Vagina (tissue), 2 donors: ENCODE results near the gene MAD1L1. TPM values are rescaled to one million over a fixed set of nuclear protein-coding genes. Genes with fewer than 3 reads are reported as not detected.

Experiments used
- DNase-seq, 2 donors: peaks; one replicate each; pipeline ENCODE4 v3.0.0-alpha.2; 2017; ENCODE audit errors: extremely low spot score in 2 of 2
- H3K27ac ChIP-seq: fragments of 200-600 bp; sonication (generic); one replicate; pipeline ENCODE4 v1.5.1; 2019
- H3K27me3 ChIP-seq: fragments of 200-600 bp; sonication (generic); one replicate; pipeline ENCODE4 v1.5.1; 2019
- H3K36me3 ChIP-seq, 2 donors: fragments of 200-600 bp; sonication (generic); one replicate each; pipeline ENCODE4 v1.5.1; 2017 to 2019
- H3K4me1 ChIP-seq: fragments of 200-600 bp; sonication (generic); one replicate; pipeline ENCODE4 v1.5.1; 2019
- H3K4me3 ChIP-seq, 2 donors: fragments of 200-600 bp; sonication (generic); 1 replicate in 1 of 2; 2 replicates in 1 of 2; pipeline ENCODE4 v1.5.1; 2016 to 2019
- H3K9me3 ChIP-seq: fragments of 200-600 bp; sonication (generic); one replicate; pipeline ENCODE4 v1.5.1; 2019
- POLR2A ChIP-seq, 2 donors: fragments of 450-650 bp; IDR thresholded peaks; one replicate each; pipeline ENCODE4 v1.6.1; 2017; ENCODE audit warnings: antibody characterized with exemption in 2 of 2, mild to moderate bottlenecking in 2 of 2, moderate library complexity in 2 of 2
- POLR2AphosphoS5 ChIP-seq, 2 donors: sonication (generic); formaldehyde crosslinking; IDR thresholded peaks; one replicate each; pipeline ENCODE4 v1.9.0; 2017; ENCODE audit warnings: antibody characterized with exemption in 2 of 2, mild to moderate bottlenecking in 2 of 2, low read depth in 1 of 2; ENCODE audit not compliant: insufficient read depth in 1 of 2
- intact Hi-C: fragments of 100-400 bp; cut with DNase I; formaldehyde crosslinking; loops from one replicate; pipeline ENCODE4 v1.15.1; 2023
- total RNA-seq: library from RNA; depleted of rRNA; stranded (reverse); fragments of >200 nt; gene quantifications from one replicate; pipeline ENCODE4 v1.2.3, GENCODE V29; 2016
- TF ChIP-seq, protein P1 (sequence below), 3 experiments: fragments of 450-650 bp in 2 of 3; fragments of 200-600 bp in 1 of 3; sonication (generic) in 1 of 3; IDR thresholded peaks; one replicate each; pipeline ENCODE4 v1.5.1; 2017 to 2019; ENCODE audit warnings: antibody characterized with exemption in 3 of 3, mild to moderate bottlenecking in 2 of 3, moderate library complexity in 2 of 3

The MAD1L1 gene
- total RNA-seq, 1 donor from 2014 or later: 62.4 TPM

DNA sequence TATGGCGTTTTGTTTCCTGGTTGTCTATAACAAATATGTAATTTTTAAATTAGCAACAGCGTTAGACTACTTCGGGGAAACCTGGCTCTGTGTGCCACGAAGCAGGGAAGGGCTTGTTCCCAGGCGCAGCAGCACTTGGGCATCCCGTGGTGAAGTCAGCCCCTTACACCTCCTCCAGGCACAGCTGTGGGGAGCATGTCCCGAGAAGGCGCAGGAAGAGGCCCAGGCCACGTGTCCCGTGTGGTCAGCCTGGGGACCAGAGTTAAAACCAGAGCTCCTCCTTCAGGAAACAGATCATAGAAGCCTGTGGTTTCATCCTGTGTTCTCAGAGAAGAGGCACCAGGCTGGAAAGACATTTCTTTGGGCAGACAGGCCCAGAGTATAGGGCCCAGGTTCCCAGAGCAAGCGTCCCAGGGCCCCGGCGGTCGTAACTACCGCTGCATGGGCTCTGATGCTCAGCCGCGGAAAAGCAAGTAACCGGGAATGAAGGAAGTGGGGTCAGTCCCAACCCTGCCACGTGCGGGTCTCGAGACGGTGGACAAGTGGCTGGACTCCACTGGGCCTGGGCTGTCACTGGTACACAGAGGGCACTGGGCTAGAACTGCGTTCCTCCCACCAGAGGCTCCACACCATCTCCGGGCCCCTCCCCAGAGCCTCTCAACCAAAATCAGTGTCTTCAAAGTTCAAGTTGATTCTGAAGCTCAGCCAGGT, 16.4 kb upstream of the MAD1L1 start:
- Histone ChIP-seq H3K27me3 (no peaks in the 10 kb centered on the region), H3K9me3 (no peaks in the 10 kb centered on the region), H3K27ac (peak overlapping the region; percentile 73), H3K4me3 (no peak overlapping the region), H3K36me3 (no peaks in the 10 kb centered on the region), H3K4me1 (peaks cover 12% of the 10 kb centered on the region)
- TF ChIP-seq, protein P1, sequence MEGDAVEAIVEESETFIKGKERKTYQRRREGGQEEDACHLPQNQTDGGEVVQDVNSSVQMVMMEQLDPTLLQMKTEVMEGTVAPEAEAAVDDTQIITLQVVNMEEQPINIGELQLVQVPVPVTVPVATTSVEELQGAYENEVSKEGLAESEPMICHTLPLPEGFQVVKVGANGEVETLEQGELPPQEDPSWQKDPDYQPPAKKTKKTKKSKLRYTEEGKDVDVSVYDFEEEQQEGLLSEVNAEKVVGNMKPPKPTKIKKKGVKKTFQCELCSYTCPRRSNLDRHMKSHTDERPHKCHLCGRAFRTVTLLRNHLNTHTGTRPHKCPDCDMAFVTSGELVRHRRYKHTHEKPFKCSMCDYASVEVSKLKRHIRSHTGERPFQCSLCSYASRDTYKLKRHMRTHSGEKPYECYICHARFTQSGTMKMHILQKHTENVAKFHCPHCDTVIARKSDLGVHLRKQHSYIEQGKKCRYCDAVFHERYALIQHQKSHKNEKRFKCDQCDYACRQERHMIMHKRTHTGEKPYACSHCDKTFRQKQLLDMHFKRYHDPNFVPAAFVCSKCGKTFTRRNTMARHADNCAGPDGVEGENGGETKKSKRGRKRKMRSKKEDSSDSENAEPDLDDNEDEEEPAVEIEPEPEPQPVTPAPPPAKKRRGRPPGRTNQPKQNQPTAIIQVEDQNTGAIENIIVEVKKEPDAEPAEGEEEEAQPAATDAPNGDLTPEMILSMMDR (IDR thresholded peaks at IDR 0.05): no peak
- peak in 1 of 2 donors; percentile 34 for TF ChIP-seq POLR2AphosphoS5 (IDR thresholded peaks at IDR 0.05; ENCODE audit: insufficient read depth in 1 of 2, low read depth in 1 of 2)
- intact Hi-C loops: no loop called here
- no peak for DNase-seq

DNA sequence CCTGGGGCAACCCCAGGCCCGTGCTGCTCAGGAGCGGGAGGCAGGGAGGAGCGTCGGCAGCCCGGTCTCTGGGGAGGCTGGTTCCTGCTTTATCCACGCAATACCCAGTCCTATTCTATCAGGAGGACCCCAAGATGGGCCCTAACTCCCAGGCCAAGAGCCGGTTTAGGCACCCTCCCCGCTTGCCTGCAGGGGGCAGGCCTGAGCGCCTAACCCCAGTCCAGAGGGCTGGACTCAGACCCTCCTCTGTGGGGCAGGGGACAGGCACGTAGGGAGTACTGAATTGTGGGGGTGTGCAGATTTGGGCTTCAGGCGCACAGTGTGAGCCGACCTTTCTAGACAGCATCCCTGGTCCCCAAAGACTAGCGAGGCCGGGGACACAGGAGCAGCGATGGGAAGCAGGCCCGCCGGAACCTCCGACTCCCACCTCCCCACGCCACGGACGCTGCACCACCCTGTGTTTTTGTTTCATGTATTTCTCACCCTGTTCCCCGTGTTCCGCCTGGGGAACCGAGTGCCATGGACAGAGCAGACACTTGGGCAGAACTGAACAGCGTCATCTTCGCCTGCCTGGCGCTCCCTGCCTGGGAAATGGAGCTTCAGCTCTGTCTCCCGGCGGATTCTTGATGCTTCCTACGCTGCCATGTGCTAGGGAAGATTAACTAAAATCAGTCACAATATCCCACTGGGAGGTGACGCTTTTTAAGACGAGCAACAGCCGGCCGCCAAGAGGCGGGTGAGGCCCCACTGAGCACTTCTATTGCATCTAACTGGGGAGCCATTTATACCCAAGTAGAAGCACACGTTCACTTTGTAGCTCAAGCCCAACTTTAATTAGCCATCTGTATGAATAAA, 14.6 kb upstream of the MAD1L1 start:
- no peak overlapping the region for H3K4me3 ChIP-seq
- TF ChIP-seq, protein P1 (IDR thresholded peaks at IDR 0.05): peak in 1 of 3 experiments; percentile 25
- no peak for TF ChIP-seq POLR2A (IDR thresholded peaks at IDR 0.05)
- no peak overlapping the region for H3K27ac ChIP-seq
- DNase-seq: no peak
- H3K36me3 ChIP-seq: no peaks in the 10 kb centered on the region
- no peaks in the 10 kb centered on the region for H3K9me3 ChIP-seq
- no peaks in the 10 kb centered on the region for H3K27me3 ChIP-seq
- intact Hi-C loops: no loop called here
- H3K4me1 ChIP-seq: peaks cover 18% of the 10 kb centered on the region

DNA sequence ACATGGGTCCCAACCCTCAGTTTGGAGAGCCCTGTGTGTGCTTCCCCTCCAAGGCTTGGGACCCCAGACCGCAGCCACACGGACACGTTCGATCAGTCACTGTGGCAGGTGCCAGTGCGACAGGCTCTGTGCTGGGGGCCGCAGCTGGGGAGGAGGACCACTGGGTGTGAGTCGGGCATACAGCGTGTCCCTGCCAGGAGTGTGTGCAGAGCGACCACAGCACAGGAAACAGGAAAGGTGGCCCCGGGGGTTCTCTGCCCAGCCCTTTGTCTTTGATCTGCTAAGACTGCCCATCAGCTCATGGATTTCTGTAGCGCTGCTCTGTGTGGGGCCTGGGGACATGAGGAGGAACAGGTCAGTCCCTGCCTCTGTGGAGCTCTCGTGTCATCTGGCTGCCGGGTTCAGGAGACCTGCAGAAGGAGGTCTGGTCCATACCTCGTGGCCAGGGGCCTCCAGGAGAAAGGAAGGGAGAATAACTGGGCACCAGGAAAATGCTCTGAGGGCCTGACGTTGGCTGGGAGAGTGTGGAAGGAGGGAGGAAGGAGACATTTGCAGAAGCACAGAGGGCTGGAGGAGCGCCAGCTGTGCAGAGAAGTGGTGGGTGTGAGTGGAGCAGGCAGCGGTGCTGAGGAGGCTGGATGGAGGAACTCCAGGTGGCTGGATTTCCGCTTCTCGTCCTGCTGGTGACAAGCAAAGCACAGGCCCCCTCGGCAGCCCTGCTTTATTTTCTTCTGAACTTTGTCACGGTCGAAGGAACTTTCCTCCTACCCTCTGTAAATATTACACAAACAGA, 13.3 kb upstream of the MAD1L1 start:
- Histone ChIP-seq H3K27me3 (no peaks in the 10 kb centered on the region), H3K36me3 (no peaks in the 10 kb centered on the region), H3K27ac (no peak overlapping the region), H3K9me3 (no peaks in the 10 kb centered on the region), H3K4me1 (peaks cover 27% of the 10 kb centered on the region), H3K4me3 (no peak overlapping the region)
- intact Hi-C loops: no loop called here
- no peak for DNase-seq
- TF ChIP-seq POLR2A (IDR thresholded peaks at IDR 0.05): no peak
- TF ChIP-seq POLR2AphosphoS5 (IDR thresholded peaks at IDR 0.05; ENCODE audit: insufficient read depth in 1 of 2, low read depth in 1 of 2): no peak
- TF ChIP-seq, protein P1 (IDR thresholded peaks at IDR 0.05): no peak

DNA sequence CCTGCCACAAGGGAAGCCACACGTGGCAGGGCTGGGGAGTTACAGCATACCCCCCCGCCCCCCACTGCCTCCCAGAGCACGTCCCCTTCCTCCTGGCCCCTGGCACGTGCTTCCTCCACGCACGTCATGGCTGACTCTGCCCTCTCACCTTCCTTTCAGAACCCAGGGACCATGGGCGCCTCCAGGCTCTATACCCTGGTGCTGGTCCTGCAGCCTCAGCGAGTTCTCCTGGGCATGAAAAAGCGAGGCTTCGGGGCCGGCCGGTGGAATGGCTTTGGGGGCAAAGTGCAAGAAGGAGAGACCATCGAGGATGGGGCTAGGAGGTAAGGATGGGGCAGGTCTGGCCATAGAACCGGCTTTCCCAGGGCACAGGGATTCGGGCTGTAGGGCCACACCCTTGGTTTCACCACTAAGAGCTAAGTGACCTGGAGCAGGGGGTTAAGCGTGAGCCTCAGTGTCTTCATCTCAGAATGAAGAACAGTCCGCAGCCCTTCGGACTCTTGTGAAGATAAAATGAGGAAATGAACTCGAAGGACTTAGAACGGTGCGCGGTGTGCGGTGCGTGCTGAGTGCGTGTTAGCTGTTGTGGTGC, 11.8 kb upstream of the MAD1L1 start:
- H3K4me1 ChIP-seq: peaks cover 35% of the 10 kb centered on the region
- H3K27ac ChIP-seq: no peak overlapping the region
- no peak overlapping the region for H3K4me3 ChIP-seq
- H3K9me3 ChIP-seq: no peaks in the 10 kb centered on the region
- H3K36me3 ChIP-seq: peaks cover 0 to under 1% of the 10 kb centered on the region in 2 donors
- no peak for TF ChIP-seq POLR2A (IDR thresholded peaks at IDR 0.05)
- TF ChIP-seq, protein P1 (IDR thresholded peaks at IDR 0.05): no peak
- no peak for TF ChIP-seq POLR2AphosphoS5 (IDR thresholded peaks at IDR 0.05; ENCODE audit: insufficient read depth in 1 of 2, low read depth in 1 of 2)
- no peak for DNase-seq
- no peaks in the 10 kb centered on the region for H3K27me3 ChIP-seq
- intact Hi-C loops: loop anchor here (5.0 kb wide), 1 partner anchor 63 kb away; no protein-coding TSS in a partner anchor
